ENCODE data around the gene DHX16. TPM values are rescaled to one million over a fixed set of nuclear protein-coding genes. Genes with fewer than 3 reads are reported as not detected.

DHX16 gene
- total RNA-seq, 5 donors from 2014 or later (not counting 1 experiment from before 2014, with no cell fraction given): 29.0 to 51.9 (median 46.2) TPM

- Mint-ChIP-seq H3K9me3 (no peaks in the 10 kb centered on the region), H3K27ac (peak overlapping the region; percentile 94 to 96), H3K4me3 (peak overlapping the region; percentile 92 to 97 (median 96)), H3K36me3 (peaks cover 37% of the 10 kb centered on the region), H3K27me3 (no peaks in the 10 kb centered on the region), H3K4me1 (peaks cover 35 to 63% (median 36%) of the 10 kb centered on the region in 3 donors)
- H3K4me3 ChIP-seq (ENCODE audit: control insufficient read depth in 1 of 2, extremely low read depth in 1 of 2, low read length in 1 of 2): peak overlapping the region; percentile 92 to 100
- H3K9me3 ChIP-seq: no peaks in the 10 kb centered on the region
- CTCF ChIA-PET: interaction anchor here (0.6 to 12.3 kb wide), 6 partner anchors 9 to 198 kb away, joined by 4 to 254 read pairs (median 4); partner anchors contain the start of genes DHX16 (in 1 of the 2), MDC1 (in 1 of the 2) and TUBB (in 1 of the 2)
- H3K27me3 ChIP-seq (replicated peaks in 1 of 2; ENCODE audit: control insufficient read depth in 2 of 2, extremely low read depth in 1 of 2, insufficient read depth in 2 of 2, low read length in 1 of 2): no peaks in the 10 kb centered on the region
- peaks cover 5 to 44% of the 10 kb centered on the region in 2 donors for H3K36me3 ChIP-seq (ENCODE audit: control insufficient read depth in 2 of 2, extremely low read depth in 1 of 2, insufficient read depth in 1 of 2, low read length in 1 of 2)
- H3K4me1 ChIP-seq (ENCODE audit: control insufficient read depth in 1 of 2, extremely low read depth in 1 of 2, insufficient read depth in 2 of 2, low read length in 2 of 2): peaks cover 15 to 45% of the 10 kb centered on the region in 2 experiments
- POLR2A ChIA-PET: interaction anchor here (0.6 to 1.9 kb wide), 8 partner anchors 35 to 1061 kb away, joined by 3 to 9 read pairs (median 4); partner anchors contain the start of gene MDC1 (in 1 of the 2)
- peak overlapping the region; percentile 81 for H3K27ac ChIP-seq (ENCODE audit: low read length)
- DNase-seq (peak in 1 of 35 experiments; percentile 28), ATAC-seq (replicated peaks in 1 of 4) (no peak)
- WGBS (ENCODE audit: insufficient coverage): 0% methylated on average over 2 of the region's 4 CpGs
Measured at GRCh38 chr6:30681766-30682142, 8.9 kb upstream of the DHX16 start.

GRCh38 chr6:30679765-30680535 is 7.1 kb upstream of the DHX16 start:
- Mint-ChIP-seq H3K4me3 (peak overlapping the region; percentile 92 to 97 (median 96)), H3K4me1 (peaks cover 42 to 57% (median 43%) of the 10 kb centered on the region in 3 donors), H3K27ac (peak overlapping the region; percentile 94 to 96), H3K36me3 (peaks cover 47% of the 10 kb centered on the region), H3K9me3 (no peaks in the 10 kb centered on the region), H3K27me3 (no peaks in the 10 kb centered on the region)
- DNase-seq (peak in 1 of 35 experiments; percentile 14), ATAC-seq (replicated peaks in 1 of 4) (no peak)
- H3K9me3 ChIP-seq: no peaks in the 10 kb centered on the region
- peaks cover 15 to 45% of the 10 kb centered on the region in 2 experiments for H3K4me1 ChIP-seq (ENCODE audit: control insufficient read depth in 1 of 2, extremely low read depth in 1 of 2, insufficient read depth in 2 of 2, low read length in 2 of 2)
- H3K36me3 ChIP-seq (ENCODE audit: control insufficient read depth in 2 of 2, extremely low read depth in 1 of 2, insufficient read depth in 1 of 2, low read length in 1 of 2): peaks cover 8 to 56% of the 10 kb centered on the region in 2 donors
- no peaks in the 10 kb centered on the region for H3K27me3 ChIP-seq (replicated peaks in 1 of 2; ENCODE audit: control insufficient read depth in 2 of 2, extremely low read depth in 1 of 2, insufficient read depth in 2 of 2, low read length in 1 of 2)
- H3K4me3 ChIP-seq (ENCODE audit: control insufficient read depth in 1 of 2, extremely low read depth in 1 of 2, low read length in 1 of 2): peak overlapping the region; percentile 92 to 100
- peak overlapping the region; percentile 81 for H3K27ac ChIP-seq (ENCODE audit: low read length)
- WGBS (ENCODE audit: insufficient coverage): 15% methylated on average over 5 of the region's 7 CpGs
- ChIA-PET CTCF (interaction anchor here (0.6 to 12.3 kb wide), 14 partner anchors 8 to 149 kb away, joined by 3 to 254 read pairs (median 4); partner anchors contain the start of genes MDC1 (in 1 of the 2) and TUBB (in 1 of the 2)), POLR2A (interaction anchor here (0.5 to 1.6 kb wide), 5 partner anchors 15 to 164 kb away, joined by 6 to 11 read pairs (median 9); partner anchors contain the start of genes MDC1 (in 1 of the 2) and TUBB (in 1 of the 2))

- ATAC-seq (replicated peaks in 1 of 4) (peak; percentile 27 to 53 (median 32)), DNase-seq (peak; percentile 77 to 95 (median 90))
- Histone ChIP-seq H3K27ac (ENCODE audit: low read length) (peak overlapping the region; percentile 81), H3K9me3 (no peaks in the 10 kb centered on the region), H3K27me3 (replicated peaks in 1 of 2; ENCODE audit: control insufficient read depth in 2 of 2, extremely low read depth in 1 of 2, insufficient read depth in 2 of 2, low read length in 1 of 2) (no peaks in the 10 kb centered on the region), H3K4me3 (ENCODE audit: control insufficient read depth in 1 of 2, extremely low read depth in 1 of 2, low read length in 1 of 2) (peak overlapping the region; percentile 92 to 100), H3K4me1 (ENCODE audit: control insufficient read depth in 1 of 2, extremely low read depth in 1 of 2, insufficient read depth in 2 of 2, low read length in 2 of 2) (peaks cover 15 to 45% of the 10 kb centered on the region in 2 experiments), H3K36me3 (ENCODE audit: control insufficient read depth in 2 of 2, extremely low read depth in 1 of 2, insufficient read depth in 1 of 2, low read length in 1 of 2) (peaks cover 8 to 56% of the 10 kb centered on the region in 2 donors)
- Mint-ChIP-seq H3K4me3 (peak overlapping the region; percentile 92 to 97 (median 96)), H3K4me1 (peaks cover 42 to 55% (median 43%) of the 10 kb centered on the region in 3 donors), H3K36me3 (peaks cover 46% of the 10 kb centered on the region), H3K27me3 (no peaks in the 10 kb centered on the region), H3K27ac (peak overlapping the region; percentile 94 to 96), H3K9me3 (no peaks in the 10 kb centered on the region)
- 1% methylated on average over 16 of the region's 31 CpGs for WGBS (ENCODE audit: insufficient coverage)
- ChIA-PET POLR2A (interaction anchor here (0.5 to 1.6 kb wide), 7 partner anchors 38 to 163 kb away, joined by 3 to 11 read pairs (median 6); partner anchors contain the start of genes MDC1 (in 2 of the 2) and TUBB (in 1 of the 2)), CTCF (interaction anchor here (0.6 to 12.3 kb wide), 18 partner anchors 9 to 725 kb away, joined by 3 to 254 read pairs (median 4); partner anchors contain the start of genes GTF2H4 (in 1 of the 2), MDC1 (in 1 of the 2) and TUBB (in 1 of the 2))
Measured at GRCh38 chr6:30678964-30679726, 6.3 kb upstream of the DHX16 start.

GRCh38 chr6:30676660-30677285 is 4.0 kb upstream of the DHX16 start:
- DNase-seq (no peak), ATAC-seq (replicated peaks in 1 of 4) (no peak)
- no peak overlapping the region for H3K4me3 ChIP-seq (ENCODE audit: control insufficient read depth in 1 of 2, extremely low read depth in 1 of 2, low read length in 1 of 2)
- Mint-ChIP-seq H3K9me3 (no peaks in the 10 kb centered on the region), H3K4me3 (peak overlapping the region in 1 of 3 donors; percentile 2), H3K36me3 (peaks cover 35% of the 10 kb centered on the region), H3K27me3 (no peaks in the 10 kb centered on the region), H3K27ac (peak overlapping the region; percentile 62 to 74), H3K4me1 (peaks cover 44 to 56% (median 50%) of the 10 kb centered on the region in 3 donors)
- no peaks in the 10 kb centered on the region for H3K27me3 ChIP-seq (replicated peaks in 1 of 2; ENCODE audit: control insufficient read depth in 2 of 2, extremely low read depth in 1 of 2, insufficient read depth in 2 of 2, low read length in 1 of 2)
- peaks cover 18 to 48% of the 10 kb centered on the region in 2 experiments for H3K4me1 ChIP-seq (ENCODE audit: control insufficient read depth in 1 of 2, extremely low read depth in 1 of 2, insufficient read depth in 2 of 2, low read length in 2 of 2)
- no peak overlapping the region for H3K27ac ChIP-seq (ENCODE audit: low read length)
- WGBS (ENCODE audit: insufficient coverage): 100% methylated on average over 4 of the region's 10 CpGs
- CTCF ChIA-PET: interaction anchor here (0.6 to 12.3 kb wide), 4 partner anchors 44 to 106 kb away, joined by 3 to 254 read pairs (median 6); partner anchors contain the start of genes MDC1 (in 1 of the 2) and TUBB (in 1 of the 2)
- H3K36me3 ChIP-seq (ENCODE audit: control insufficient read depth in 2 of 2, extremely low read depth in 1 of 2, insufficient read depth in 1 of 2, low read length in 1 of 2): peaks cover 8 to 52% of the 10 kb centered on the region in 2 donors
- POLR2A ChIA-PET: no interaction called here
- H3K9me3 ChIP-seq: no peaks in the 10 kb centered on the region

- CTCF ChIA-PET: interaction anchor here in 1 of 2 donors (2.0 kb wide), 1 partner anchor 51 kb away, joined by 9 read pairs; no protein-coding TSS in a partner anchor
- H3K4me1 Mint-ChIP-seq: peaks cover 38 to 39% (median 39%) of the 10 kb centered on the region in 3 donors
- H3K4me3 Mint-ChIP-seq: peak overlapping the region; percentile 69 to 85 (median 74)
- no peaks in the 10 kb centered on the region for H3K9me3 ChIP-seq
- no peaks in the 10 kb centered on the region for H3K27me3 Mint-ChIP-seq
- POLR2A ChIA-PET: interaction anchor here in 1 of 2 donors (1.1 kb wide), 1 partner anchor 30 kb away, joined by 4 read pairs; no protein-coding TSS in a partner anchor
- peaks cover 26% of the 10 kb centered on the region for H3K36me3 Mint-ChIP-seq
- H3K4me1 ChIP-seq (ENCODE audit: control insufficient read depth in 1 of 2, extremely low read depth in 1 of 2, insufficient read depth in 2 of 2, low read length in 2 of 2): peaks cover 4 to 17% of the 10 kb centered on the region in 2 experiments
- no peak for DNase-seq
- peak overlapping the region; percentile 44 to 72 for H3K27ac Mint-ChIP-seq
- H3K27ac ChIP-seq (ENCODE audit: low read length): no peak overlapping the region
- no peaks in the 10 kb centered on the region for H3K27me3 ChIP-seq (replicated peaks in 1 of 2; ENCODE audit: control insufficient read depth in 2 of 2, extremely low read depth in 1 of 2, insufficient read depth in 2 of 2, low read length in 1 of 2)
- no peak overlapping the region for H3K4me3 ChIP-seq (ENCODE audit: control insufficient read depth in 1 of 2, extremely low read depth in 1 of 2, low read length in 1 of 2)
- WGBS (ENCODE audit: insufficient coverage): 96% methylated on average over 20 of the region's 27 CpGs
- H3K9me3 Mint-ChIP-seq: no peaks in the 10 kb centered on the region
- ATAC-seq (replicated peaks in 1 of 4): no peak
- peaks cover 8 to 35% of the 10 kb centered on the region in 2 donors for H3K36me3 ChIP-seq (ENCODE audit: control insufficient read depth in 2 of 2, extremely low read depth in 1 of 2, insufficient read depth in 1 of 2, low read length in 1 of 2)
Measured at GRCh38 chr6:30670760-30671527, 1.9 kb downstream of the DHX16 start.

All from T-cell (primary cell).